Nephron (organoid): ENCODE measurements around the gene FXYD4.
A peak's percentile ranks its signal among the peaks of the same experiment; 100 is the strongest.

Experiments used
- H3K27ac Mint-ChIP-seq, 3 experiments: 2 replicates each; pipeline ENCODE4 v1.8.0; 2020; ENCODE audit warnings: mixed read lengths in 3 of 3, mild to moderate bottlenecking in 2 of 3, moderate library complexity in 1 of 3
- H3K27me3 Mint-ChIP-seq: 2 replicates; pipeline ENCODE4 v1.8.0; 2021; ENCODE audit warnings: low read depth, mild to moderate bottlenecking, moderate library complexity, mixed read lengths
- H3K36me3 Mint-ChIP-seq: 2 replicates; pipeline ENCODE4 v1.8.0; 2020; ENCODE audit warnings: low read depth, mixed read lengths
- H3K4me1 Mint-ChIP-seq: 2 replicates; pipeline ENCODE4 v1.8.0; 2020; ENCODE audit warnings: mixed read lengths
- H3K4me3 Mint-ChIP-seq, 3 experiments: 2 replicates each; pipeline ENCODE4 v1.8.0; 2020; ENCODE audit warnings: mild to moderate bottlenecking in 3 of 3, mixed read lengths in 3 of 3, moderate library complexity in 2 of 3
- H3K9me3 Mint-ChIP-seq: 2 replicates; pipeline ENCODE4 v1.8.0; 2020; ENCODE audit warnings: mixed read lengths
- TF ChIP-seq, protein P1 (sequence below), 3 experiments: fragments of 200-600 bp; sonication (generic); IDR thresholded peaks; one replicate each; pipeline ENCODE4 v1.5.0; 2021; ENCODE audit warnings: antibody characterized with exemption in 3 of 3; ENCODE audit not compliant: unreplicated experiment in 3 of 3

Gene FXYD4

DNA sequence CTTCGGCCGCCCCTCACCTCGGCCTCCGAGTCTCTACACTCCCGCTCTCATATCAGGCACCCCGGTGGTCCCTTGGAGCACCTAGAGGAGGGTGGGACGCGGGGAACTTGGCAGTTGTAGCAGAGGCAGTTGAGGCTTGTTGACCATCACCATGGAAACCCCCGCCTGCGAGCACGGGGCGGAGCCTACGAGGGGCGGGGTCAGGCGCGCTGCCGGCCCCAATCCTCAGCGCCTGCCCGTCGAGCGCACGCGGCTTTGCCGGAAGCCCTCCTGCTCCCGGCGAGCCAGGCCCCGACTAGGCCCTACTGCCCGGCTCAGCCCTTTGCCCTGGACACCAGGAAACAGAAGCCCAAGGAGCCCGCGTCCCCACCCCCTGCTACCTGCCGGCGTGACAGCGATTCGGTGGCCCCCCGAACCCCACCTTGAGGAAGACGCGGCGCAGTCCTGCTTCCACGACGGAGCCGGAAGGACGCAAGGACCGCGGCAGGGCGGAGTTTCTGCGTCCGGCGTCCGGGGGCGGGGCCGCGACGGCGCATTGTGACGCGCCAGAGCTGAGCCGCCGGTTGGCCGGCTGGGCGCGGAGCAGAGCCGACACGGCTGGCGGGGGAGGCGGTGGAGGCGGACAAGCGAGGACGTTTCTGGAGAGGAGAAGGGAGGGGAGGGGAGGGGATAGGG lies 37.4 kb downstream of the FXYD4 start, which contains the start of gene HNRNPF:
TSS of gene HNRNPF (minus strand) at position 477 of the 675 bp plus-strand sequence. CDS start 21,302 bp downstream, outside the sequence.
- Mint-ChIP-seq H3K4me3 (peak within 1 kb of the TSS; percentile 96 to 99 (median 98)), H3K36me3 (peaks cover 4% of the 10 kb centered on the region), H3K9me3 (no peaks in the 10 kb centered on the region), H3K27me3 (peaks cover 4% of the 10 kb centered on the region), H3K4me1 (peaks cover 18% of the 10 kb centered on the region), H3K27ac (peak within 1 kb of the TSS; percentile 98 to 99 (median 98))
- TF ChIP-seq, protein P1, sequence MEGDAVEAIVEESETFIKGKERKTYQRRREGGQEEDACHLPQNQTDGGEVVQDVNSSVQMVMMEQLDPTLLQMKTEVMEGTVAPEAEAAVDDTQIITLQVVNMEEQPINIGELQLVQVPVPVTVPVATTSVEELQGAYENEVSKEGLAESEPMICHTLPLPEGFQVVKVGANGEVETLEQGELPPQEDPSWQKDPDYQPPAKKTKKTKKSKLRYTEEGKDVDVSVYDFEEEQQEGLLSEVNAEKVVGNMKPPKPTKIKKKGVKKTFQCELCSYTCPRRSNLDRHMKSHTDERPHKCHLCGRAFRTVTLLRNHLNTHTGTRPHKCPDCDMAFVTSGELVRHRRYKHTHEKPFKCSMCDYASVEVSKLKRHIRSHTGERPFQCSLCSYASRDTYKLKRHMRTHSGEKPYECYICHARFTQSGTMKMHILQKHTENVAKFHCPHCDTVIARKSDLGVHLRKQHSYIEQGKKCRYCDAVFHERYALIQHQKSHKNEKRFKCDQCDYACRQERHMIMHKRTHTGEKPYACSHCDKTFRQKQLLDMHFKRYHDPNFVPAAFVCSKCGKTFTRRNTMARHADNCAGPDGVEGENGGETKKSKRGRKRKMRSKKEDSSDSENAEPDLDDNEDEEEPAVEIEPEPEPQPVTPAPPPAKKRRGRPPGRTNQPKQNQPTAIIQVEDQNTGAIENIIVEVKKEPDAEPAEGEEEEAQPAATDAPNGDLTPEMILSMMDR (IDR thresholded peaks at IDR 0.05; ENCODE audit: unreplicated experiment in 3 of 3): no peak

DNA sequence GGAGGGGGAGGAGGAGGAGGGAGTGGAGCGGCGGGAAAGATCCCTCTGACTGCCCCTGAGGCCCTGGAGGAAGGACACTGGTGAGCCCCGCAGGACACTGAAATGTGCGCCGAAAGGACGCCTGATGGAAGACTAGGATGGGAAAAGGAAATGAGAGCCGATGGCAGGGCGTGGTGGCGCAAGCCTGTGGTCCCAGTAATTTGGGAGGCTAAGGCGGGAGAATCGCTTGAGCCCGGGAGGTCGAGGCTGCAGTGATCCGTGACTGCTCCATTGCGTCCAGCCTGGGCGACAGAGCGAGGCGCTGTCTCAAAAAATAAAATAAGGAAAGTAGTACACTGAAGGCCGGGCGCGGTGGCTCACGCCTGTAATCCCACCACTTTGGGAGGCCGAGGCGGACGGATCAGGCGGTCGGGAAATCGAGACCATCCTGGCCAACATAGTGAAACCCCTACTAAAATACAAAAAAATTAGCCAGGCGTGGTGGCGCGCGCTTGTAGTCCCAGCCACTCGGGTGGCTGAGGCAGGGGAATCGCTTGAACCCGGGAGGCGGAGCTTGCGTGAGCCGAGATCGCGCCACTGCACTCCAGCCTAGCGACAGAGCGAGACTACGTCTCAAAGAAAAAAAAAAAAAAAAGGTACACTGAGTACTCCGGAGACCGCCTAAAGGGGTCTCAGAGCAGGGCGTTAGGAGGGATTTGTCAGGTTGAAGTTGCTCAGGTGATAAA lies 38.1 kb downstream of the FXYD4 start:
- Mint-ChIP-seq H3K4me3 (peak overlapping the region; percentile 96 to 99 (median 98)), H3K9me3 (no peaks in the 10 kb centered on the region), H3K27ac (peak overlapping the region; percentile 98 to 99 (median 98)), H3K27me3 (peaks cover 4% of the 10 kb centered on the region), H3K36me3 (peaks cover 3% of the 10 kb centered on the region), H3K4me1 (peaks cover 16% of the 10 kb centered on the region)
- TF ChIP-seq, protein P1 (IDR thresholded peaks at IDR 0.05; ENCODE audit: unreplicated experiment in 3 of 3): no peak

DNA sequence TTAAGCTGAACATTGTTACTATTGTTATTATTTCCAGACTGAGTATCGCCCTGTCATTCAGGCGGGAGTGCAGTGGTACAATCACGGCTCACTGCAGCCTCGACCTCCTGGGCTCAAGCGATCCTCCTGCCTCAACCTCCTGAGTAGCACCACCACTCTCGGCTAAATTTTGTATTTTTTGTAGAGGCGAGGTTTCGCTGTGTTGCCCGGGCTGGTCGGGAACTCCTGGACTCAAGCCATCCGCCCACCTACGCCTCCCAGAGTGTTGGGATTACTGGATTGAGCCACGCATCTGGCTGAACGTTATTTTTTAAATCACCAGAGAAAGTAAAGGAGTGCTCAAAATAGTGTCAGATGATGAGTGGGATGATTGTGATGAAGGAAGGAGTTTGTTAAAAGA lies 38.9 kb downstream of the FXYD4 start:
- H3K9me3 Mint-ChIP-seq: no peaks in the 10 kb centered on the region
- TF ChIP-seq, protein P1 (IDR thresholded peaks at IDR 0.05; ENCODE audit: unreplicated experiment in 3 of 3): no peak
- peak overlapping the region; percentile 46 to 79 (median 72) for H3K4me3 Mint-ChIP-seq
- peaks cover 4% of the 10 kb centered on the region for H3K27me3 Mint-ChIP-seq
- peak overlapping the region in 2 of 3 experiments; percentile 24 to 71 for H3K27ac Mint-ChIP-seq
- H3K4me1 Mint-ChIP-seq: peaks cover 12% of the 10 kb centered on the region
- no peaks in the 10 kb centered on the region for H3K36me3 Mint-ChIP-seq

DNA sequence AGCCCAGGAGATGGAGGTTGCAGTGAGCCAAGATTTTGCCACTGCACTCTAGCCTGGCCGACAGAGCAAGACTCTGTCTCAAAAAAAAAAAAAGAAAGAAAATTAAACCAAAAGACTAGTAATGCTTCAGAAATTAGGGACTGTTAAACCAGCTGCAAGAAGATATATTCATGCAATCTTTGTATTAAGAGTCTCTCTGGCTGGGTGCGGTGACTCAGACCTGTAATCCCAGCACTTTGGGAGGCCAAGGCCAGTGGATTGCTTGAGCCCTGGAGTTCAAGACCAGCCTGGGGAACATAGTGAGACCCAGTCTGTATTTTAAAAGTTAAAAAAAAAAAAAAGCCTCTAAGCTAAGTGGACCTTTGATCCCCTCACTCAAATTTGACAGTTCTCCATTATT lies 40.1 kb downstream of the FXYD4 start:
- Mint-ChIP-seq H3K27me3 (peaks cover 4% of the 10 kb centered on the region), H3K9me3 (no peaks in the 10 kb centered on the region), H3K4me1 (peaks cover 6% of the 10 kb centered on the region), H3K4me3 (no peak overlapping the region), H3K27ac (no peak overlapping the region), H3K36me3 (no peaks in the 10 kb centered on the region)
- TF ChIP-seq, protein P1 (IDR thresholded peaks at IDR 0.05; ENCODE audit: unreplicated experiment in 3 of 3): no peak

DNA sequence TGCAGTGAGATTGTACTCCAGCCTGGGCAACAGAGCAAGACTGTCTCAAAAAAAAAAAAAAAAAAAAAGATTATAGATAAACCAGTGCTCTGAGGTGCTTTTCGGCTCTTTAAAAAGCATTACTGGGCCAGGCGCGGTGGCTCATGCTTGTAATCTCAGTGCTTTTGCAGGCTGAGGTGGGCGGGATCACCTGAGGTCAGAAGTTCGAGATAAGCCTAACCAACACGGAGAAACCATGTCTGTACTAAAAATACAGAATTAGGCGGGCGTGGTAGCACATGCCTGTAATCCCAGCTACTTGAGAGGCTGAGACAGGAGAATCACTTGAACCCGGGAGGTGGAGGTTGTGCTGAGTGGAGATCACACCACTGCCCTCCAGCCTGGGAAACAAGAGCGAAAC lies 44.1 kb downstream of the FXYD4 start:
- H3K4me1 Mint-ChIP-seq: no peaks in the 10 kb centered on the region
- no peak overlapping the region for H3K27ac Mint-ChIP-seq
- TF ChIP-seq, protein P1 (IDR thresholded peaks at IDR 0.05; ENCODE audit: unreplicated experiment in 3 of 3): no peak
- H3K27me3 Mint-ChIP-seq: peaks cover 1% of the 10 kb centered on the region
- no peak overlapping the region for H3K4me3 Mint-ChIP-seq
- H3K9me3 Mint-ChIP-seq: no peaks in the 10 kb centered on the region
- H3K36me3 Mint-ChIP-seq: no peaks in the 10 kb centered on the region
